Smooth muscle cell (in vitro differentiated cells): Measurements from ENCODE around the gene FCHSD2. TPM values are rescaled to one million over a fixed set of nuclear protein-coding genes. Genes with fewer than 3 reads are reported as not detected.
A peak's percentile ranks its signal among the peaks of the same experiment; 100 is the strongest.

ENCODE experiments used
- DNase-seq: peaks from one replicate; lab custom pipeline; 2025; ENCODE audit not compliant: unreplicated experiment; lab: John Stamatoyannopoulos, UW
- H2AFZ ChIP-seq: fragments of 200-600 bp; sonication (generic); 2 replicates; pipeline ENCODE4 v1.6.0; 2016; ENCODE audit warnings: antibody characterized with exemption, low read depth, mild to moderate bottlenecking
- H3F3A ChIP-seq: fragments of 200-600 bp; sonication (generic); 2 replicates; pipeline ENCODE4 v1.6.0; 2017; ENCODE audit warnings: antibody characterized with exemption, low read depth
- H3K27ac ChIP-seq: fragments of 200-600 bp; sonication (generic); 2 replicates; pipeline ENCODE4 v1.5.1; 2016; ENCODE audit warnings: low read depth, mild to moderate bottlenecking
- H3K27me3 ChIP-seq: fragments of 200-600 bp; sonication (generic); 2 replicates; pipeline ENCODE4 v1.6.1; 2016; ENCODE audit warnings: low read depth, mild to moderate bottlenecking
- H3K36me3 ChIP-seq: fragments of 200-600 bp; sonication (generic); 2 replicates; pipeline ENCODE4 v1.5.1; 2016; ENCODE audit warnings: low read depth
- H3K4me1 ChIP-seq: fragments of 200-600 bp; sonication (generic); 2 replicates; pipeline ENCODE4 v1.5.1; 2016; ENCODE audit warnings: low read depth
- H3K4me2 ChIP-seq: fragments of 200-600 bp; sonication (generic); 2 replicates; pipeline ENCODE4 v1.6.0; 2016; ENCODE audit warnings: mild to moderate bottlenecking
- H3K4me3 ChIP-seq: fragments of 200-600 bp; sonication (generic); 2 replicates; pipeline ENCODE4 v1.5.1; 2016; ENCODE audit warnings: mild to moderate bottlenecking
- H3K79me2 ChIP-seq: fragments of 200-600 bp; sonication (generic); 2 replicates; pipeline ENCODE4 v1.6.0; 2016; ENCODE audit warnings: low read depth, mild to moderate bottlenecking
- H3K9ac ChIP-seq: fragments of 200-600 bp; sonication (generic); 2 replicates; pipeline ENCODE4 v1.6.0; 2016; ENCODE audit warnings: low read depth
- H3K9me3 ChIP-seq: fragments of 200-600 bp; sonication (generic); replicated peaks from 2 replicates; pipeline ENCODE4 v1.5.1; 2016; ENCODE audit warnings: low read depth
- H4K20me1 ChIP-seq: fragments of 200-600 bp; sonication (generic); 2 replicates; pipeline ENCODE4 v1.6.0; 2016; ENCODE audit warnings: low read depth
- CTCF ChIP-seq: fragments of 200-600 bp; sonication (generic); IDR thresholded peaks from 2 replicates; pipeline ENCODE4 v1.5.1; 2017; ENCODE audit warnings: borderline replicate concordance, mild to moderate bottlenecking, antibody characterized with exemption; ENCODE audit not compliant: insufficient read depth, poor library complexity, severe bottlenecking
- WGBS: methylation state at CpG from one replicate; pipeline ENCODE4 v1.1.7; 2016; ENCODE audit warnings: low lambda C conversion rate; 5-methylcytosine and 5-hydroxymethylcytosine counted together
- polyA plus RNA-seq: library from polyadenylated mRNA; unstranded; fragments of >200 nt; fragmentation: Nextera tagmentation; extraction: Ambion mirVana; gene quantifications from 2 replicates; pipeline ENCODE4 v1.2.1, GENCODE V29; 2016
- total RNA-seq: library from RNA; depleted of rRNA; stranded (reverse); fragments of >200 nt; gene quantifications from 2 replicates; pipeline ENCODE4 v1.2.3, GENCODE V29; 2014

Gene FCHSD2
- total and polyA plus RNA-seq, 2 experiments from 2014 or later = 14.6 to 24.3 TPM

GRCh38 chr11:72867970-72868369 lies 274.1 kb downstream of the FCHSD2 start:
- Histone ChIP-seq H3K79me2 (no peaks in the 10 kb centered on the region), H3K9me3 (no peaks in the 10 kb centered on the region), H3K27me3 (no peaks in the 10 kb centered on the region), H3K4me1 (no peaks in the 10 kb centered on the region), H3K36me3 (no peaks in the 10 kb centered on the region), H3K27ac (no peak overlapping the region), H2AFZ (no peak overlapping the region), H4K20me1 (no peaks in the 10 kb centered on the region), H3K4me2 (no peak overlapping the region), H3K9ac (no peak overlapping the region), H3K4me3 (no peak overlapping the region), H3F3A (peaks cover 14% of the 10 kb centered on the region)
- WGBS = 99% methylated on average over 5 of the region's 5 CpGs
- TF ChIP-seq CTCF = no peak
- no peak for DNase-seq

DNA sequence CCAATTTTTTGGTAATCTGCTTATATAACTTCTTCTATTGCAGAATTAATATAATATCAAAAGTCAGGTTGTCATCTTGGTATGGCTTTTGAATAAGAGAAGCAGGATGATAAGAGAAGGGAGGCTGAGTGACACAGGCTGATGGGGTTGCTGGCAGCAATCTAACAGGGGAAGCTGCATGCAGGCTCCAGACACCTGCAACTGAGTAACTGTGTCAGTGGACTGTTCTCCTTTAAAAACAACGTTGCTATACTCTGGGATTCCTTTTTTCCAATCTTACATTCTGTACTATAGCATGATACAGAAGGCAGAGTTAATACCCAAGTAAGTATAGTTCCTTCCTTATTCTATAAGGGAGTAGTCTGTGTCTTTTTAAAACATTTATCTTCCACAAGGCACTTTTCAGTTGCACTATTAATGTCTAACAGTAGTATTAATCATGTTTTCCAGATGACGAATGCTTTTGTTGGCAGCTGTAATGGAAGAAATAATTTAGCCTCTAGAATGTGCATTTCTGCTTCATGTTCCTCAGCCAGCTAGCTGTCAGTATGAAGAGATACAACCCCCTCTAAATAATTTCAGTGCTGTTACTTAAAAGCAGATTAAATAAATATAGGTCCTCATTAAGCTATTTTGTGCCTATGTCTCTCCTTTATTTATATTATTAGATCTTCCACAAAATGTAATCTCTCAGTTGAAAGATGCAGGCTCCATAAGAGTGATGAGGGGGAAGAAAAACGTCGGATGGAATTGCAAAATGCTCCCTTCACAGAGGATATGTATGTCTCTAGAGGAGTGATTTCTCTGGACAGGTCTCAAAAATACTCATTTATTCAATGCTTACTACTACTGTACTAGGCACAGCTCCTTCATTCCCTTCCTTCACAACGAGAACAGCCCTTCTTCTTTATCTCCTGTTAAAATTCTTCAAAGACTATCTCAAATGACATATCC lies 277.1 kb downstream of the FCHSD2 start:
- H3K4me3 ChIP-seq = no peak overlapping the region
- H3K27me3 ChIP-seq = no peaks in the 10 kb centered on the region
- TF ChIP-seq CTCF = no peak
- H3K9ac ChIP-seq = no peak overlapping the region
- peak overlapping the region; percentile 10 for H3K4me2 ChIP-seq
- H2AFZ ChIP-seq = no peak overlapping the region
- no peak for DNase-seq
- H3K36me3 ChIP-seq = peaks cover 5% of the 10 kb centered on the region
- no peaks in the 10 kb centered on the region for H3K4me1 ChIP-seq
- peaks cover 8% of the 10 kb centered on the region for H3F3A ChIP-seq
- no peaks in the 10 kb centered on the region for H4K20me1 ChIP-seq
- peak overlapping the region; percentile 64 for H3K27ac ChIP-seq
- WGBS = 60% methylated on average over 5 of the region's 5 CpGs
- no peaks in the 10 kb centered on the region for H3K9me3 ChIP-seq
- no peaks in the 10 kb centered on the region for H3K79me2 ChIP-seq

GRCh38 chr11:72863916-72864315 lies 278.2 kb downstream of the FCHSD2 start:
- Histone ChIP-seq H2AFZ (no peak overlapping the region), H3K27ac (no peak overlapping the region), H3K36me3 (peaks cover 5% of the 10 kb centered on the region), H3K4me1 (no peaks in the 10 kb centered on the region), H3K27me3 (no peaks in the 10 kb centered on the region), H3K9ac (no peak overlapping the region), H3K4me2 (no peak overlapping the region), H3K4me3 (no peak overlapping the region), H3F3A (peaks cover 8% of the 10 kb centered on the region), H3K9me3 (no peaks in the 10 kb centered on the region), H3K79me2 (no peaks in the 10 kb centered on the region), H4K20me1 (no peaks in the 10 kb centered on the region)
- no peak for DNase-seq
- WGBS = 88% methylated on average over 1 of the region's 1 CpG
- no peak for TF ChIP-seq CTCF
